IPS-NIHi7 (cell line): ENCODE results near the gene PLCL2.

Experiments
- DNase-seq: peaks from one replicate; pipeline ENCODE4 v3.0.0; 2012; ENCODE audit warnings: mixed read lengths; ENCODE audit errors: extremely low spot score

The PLCL2 gene

DNA sequence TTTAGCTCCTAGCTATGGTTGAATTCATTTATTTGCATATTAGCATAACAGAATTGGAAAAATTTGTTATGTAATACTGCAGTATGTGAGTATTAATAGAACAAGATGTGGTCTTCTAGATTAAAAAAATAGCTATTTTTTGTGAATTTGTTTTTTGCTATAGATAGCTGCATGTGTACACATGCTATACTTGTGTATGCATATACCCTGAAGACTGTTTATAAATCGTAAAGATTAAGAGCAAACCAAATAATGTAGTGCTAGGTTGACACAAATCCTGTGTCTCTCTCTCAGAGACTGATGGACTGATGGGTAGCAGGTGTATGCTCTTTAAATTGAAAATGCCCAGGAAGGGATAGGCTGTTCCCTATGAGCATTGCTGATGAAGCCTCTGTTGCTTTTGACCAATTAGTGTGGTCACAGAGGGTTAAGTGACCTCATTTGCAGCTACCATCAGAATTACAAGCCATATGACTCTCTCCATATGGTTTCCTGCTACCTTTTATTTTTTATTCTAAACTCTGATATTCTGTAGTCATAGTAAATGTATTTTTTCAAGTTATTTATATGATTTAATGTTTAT is 9.0 kb downstream of the PLCL2 start:
- no peak for DNase-seq

GRCh38 chr3:16896094-16896627 is 11.4 kb downstream of the PLCL2 start:
- DNase-seq = no peak

GRCh38 chr3:16896820-16897219 is 12.1 kb downstream of the PLCL2 start:
- DNase-seq = no peak

GRCh38 chr3:16897254-16897926 is 12.6 kb downstream of the PLCL2 start:
- no peak for DNase-seq

DNA sequence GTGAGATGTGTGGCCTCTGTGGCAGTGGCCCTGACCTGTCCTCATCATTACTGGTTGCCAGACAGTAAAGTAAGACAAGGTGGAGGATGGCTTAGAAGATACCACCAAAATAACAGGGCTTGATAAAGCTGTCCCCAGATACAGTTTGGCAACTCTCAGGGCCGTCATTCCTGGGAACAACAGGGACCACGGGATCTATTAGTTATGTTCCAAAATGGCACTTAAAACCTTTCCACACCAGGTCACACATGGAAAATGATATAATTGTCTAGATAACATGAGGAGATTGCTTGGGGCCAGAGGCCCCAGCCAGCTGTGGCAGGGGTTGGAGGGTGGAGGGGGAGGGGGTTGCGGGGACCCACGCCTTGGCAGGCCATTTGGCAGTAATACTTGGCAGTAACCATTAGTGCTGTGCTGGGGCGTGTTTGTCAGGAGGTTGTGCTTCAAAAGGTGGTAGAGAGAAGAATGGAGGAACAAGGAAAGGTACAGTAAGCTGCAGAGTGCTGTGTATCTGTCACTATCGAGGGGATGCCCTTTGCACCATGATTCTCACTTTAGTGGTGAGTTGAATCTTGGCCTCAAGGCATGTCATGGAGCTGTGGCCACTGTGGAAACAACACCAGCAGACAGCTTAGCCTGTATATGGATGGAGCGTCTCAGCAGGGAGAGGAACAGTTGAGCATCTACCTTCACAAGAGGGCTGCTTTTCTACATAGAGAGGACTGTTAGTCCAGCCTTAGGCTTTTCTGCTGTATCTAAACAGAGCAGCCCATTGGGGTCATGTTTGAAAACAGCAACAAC is 14.0 kb downstream of the PLCL2 start:
- DNase-seq = no peak

DNA sequence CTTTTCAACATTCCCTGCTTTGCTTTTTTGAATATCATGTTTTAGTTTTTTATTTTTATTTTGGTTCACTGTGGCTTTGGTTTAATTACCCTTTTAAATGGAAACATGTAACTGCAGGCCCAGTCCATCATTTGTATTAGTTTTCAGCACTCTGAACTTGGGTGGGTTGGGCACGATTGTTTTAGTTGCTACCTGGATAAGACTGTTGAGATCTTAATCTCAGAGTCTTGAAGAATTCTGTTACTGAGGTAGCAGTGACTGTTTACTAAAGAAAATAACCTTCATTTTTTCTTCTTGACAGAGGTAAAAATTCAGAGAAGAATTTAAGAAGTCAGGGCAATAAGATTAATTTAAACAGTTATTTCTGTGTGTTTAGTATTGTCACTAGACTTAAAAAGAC is 15.2 kb downstream of the PLCL2 start:
- DNase-seq = no peak

GRCh38 chr3:16900779-16901440 is 16.2 kb downstream of the PLCL2 start:
- no peak for DNase-seq

- DNase-seq = no peak
Observed at GRCh38 chr3:16904423-16905417, 20.0 kb downstream of the PLCL2 start.

DNA sequence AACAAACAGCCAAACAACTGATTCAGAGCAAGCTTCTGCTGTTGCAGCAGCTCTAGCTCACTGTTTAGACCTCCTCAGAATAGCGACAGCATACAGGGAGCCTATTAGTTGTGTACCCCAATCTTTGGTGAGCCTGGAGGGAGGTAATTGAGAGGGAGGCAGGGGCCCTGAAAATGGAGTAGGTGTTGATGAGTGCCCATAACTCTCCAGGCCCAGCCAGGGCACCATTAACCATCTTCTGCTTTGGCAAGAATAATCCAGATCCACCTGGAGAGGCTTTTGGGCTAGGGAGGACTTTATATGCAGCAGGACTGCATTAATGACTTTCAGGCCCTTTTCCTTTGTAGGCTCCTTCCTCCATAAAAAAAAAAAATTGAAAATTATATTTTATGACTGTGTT is 20.9 kb downstream of the PLCL2 start:
- DNase-seq = no peak

- DNase-seq = no peak
Observed at GRCh38 chr3:16906682-16907081, 21.9 kb downstream of the PLCL2 start.

DNA sequence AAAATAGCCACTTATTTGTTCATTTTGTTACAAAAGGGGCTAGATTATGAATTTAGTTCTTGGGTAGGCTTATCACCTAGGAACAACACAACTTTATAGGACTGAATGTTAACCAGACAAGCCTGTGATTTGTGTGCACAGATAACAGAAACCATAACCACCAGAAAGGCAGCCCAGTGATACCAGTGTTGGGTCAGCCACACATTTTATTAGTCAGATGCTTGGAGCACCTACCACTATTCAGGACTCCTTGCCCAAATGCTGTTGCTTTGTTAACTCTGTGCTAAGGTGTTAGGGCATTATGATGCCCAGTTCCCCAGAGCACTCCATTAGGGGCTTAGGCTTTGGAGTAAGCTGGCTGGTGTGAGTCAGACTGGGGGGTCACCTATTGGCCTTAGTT is 22.5 kb downstream of the PLCL2 start:
- no peak for DNase-seq

- no peak for DNase-seq
Observed at GRCh38 chr3:16908016-16908807, 23.5 kb downstream of the PLCL2 start.

DNA sequence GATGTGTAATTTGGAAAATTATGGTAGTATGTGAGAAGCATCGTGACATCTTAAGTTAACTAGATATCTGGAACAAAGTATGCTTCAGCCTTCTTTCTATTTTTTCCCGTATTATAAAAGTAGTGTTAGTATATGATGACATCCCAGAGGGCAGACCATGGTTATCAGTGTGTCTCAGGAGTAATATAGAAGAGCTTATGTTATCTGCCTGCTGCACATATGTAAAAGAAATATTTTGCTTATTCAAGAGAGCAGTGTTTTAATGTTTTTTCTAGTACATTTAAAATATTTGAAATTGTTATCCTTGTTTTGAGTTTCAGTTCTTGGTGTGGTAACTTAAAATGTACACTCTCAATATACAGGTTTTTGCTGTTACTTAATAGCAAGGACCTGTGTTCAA is 24.1 kb downstream of the PLCL2 start:
- DNase-seq = no peak

DNA sequence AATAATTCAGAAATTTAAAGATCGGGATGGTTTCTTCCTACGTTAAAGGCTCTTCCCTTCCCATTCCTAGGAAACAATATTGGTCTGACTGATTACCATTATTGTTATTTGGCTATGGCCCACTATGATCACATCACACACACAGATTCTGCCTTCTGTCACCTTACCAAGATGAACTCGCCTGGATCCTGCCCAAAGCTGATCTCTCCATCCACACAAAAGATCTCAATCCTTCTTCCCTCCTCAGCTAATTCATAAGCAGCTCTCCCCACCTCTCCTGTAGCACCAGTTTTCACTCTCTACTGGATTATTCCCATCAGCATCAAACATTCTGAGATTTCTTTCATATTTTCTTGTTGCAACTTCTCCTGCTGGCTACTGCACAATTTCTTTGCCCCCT is 25.0 kb downstream of the PLCL2 start:
- no peak for DNase-seq

DNA sequence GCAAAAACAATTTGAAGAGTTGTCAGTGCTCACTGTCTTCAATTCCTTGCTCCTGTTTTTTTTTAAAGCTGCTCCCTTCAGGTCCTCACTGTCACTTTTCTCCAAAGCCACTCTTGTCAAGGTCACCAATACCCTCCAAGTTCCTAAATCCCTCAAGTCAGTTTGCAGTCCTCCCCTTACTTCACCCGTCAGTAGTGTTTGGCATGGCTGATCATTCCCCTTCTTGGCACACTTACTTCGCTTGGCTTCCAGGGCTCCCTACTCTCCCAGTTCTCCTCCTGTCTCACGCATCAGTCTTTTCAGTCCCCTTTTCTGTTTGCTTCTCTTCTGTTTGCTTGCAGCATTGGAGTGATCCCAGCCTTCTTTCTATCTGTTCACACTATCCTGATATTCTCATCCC is 25.5 kb downstream of the PLCL2 start:
- DNase-seq = no peak

DNA sequence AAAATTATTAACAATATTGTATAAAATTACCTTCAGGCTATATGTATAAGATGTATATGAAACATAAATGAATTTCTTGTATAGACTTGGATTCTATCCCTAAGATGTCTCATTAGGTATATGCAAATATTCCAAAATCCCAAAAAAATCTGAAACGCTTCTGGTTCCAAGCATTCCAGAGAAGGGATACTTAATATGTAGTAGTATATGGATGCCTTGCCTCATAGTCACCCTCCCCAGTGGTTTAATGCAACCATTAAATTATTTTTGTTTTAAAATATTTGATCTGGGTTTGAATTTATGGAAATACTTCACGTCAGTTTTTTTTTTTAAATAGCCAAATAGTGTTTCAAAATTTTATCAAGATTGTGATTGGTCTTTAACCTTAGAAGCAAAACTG is 27.2 kb downstream of the PLCL2 start:
- DNase-seq = no peak

DNA sequence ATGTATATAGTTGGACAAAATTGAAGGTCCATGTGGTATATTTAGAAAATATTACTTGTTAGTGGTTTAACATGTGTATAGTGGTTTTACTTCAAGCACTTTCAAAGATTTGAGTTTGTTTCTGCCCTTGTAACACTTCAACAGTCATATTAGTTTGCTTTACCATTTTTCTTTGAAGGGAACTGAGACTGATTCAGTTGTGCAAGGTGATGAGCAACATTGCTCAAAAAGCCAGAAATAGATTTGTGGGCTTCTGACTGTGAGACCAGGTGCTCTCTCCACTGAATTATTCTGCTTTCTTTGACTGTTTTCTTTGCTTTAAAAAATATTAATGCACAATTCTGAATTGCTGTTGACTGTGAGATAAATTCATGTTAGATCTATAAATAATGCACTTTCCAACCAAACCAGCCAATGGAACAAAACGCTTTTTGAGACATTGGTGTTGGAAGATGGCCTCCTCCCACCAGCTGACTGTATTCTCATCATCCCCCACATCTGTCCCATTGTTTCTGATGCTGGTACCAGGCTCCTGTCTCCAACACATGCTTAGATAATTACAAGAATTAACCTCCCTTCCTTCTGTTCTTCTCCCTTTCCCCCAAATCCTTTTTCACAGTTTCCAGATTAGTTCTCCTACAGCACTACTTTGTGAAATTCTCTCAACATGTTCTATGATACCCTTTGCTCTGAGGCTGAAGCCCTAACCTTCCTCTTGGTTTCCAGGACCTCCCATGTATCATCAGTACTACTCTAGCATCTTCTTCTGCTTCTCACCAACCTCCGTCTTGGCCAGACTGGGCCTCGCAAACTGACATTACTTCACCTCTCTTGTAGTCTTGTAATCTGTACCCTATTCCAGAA is 27.9 kb downstream of the PLCL2 start:
- no peak for DNase-seq

GRCh38 chr3:16913264-16913580 is 28.5 kb downstream of the PLCL2 start:
- DNase-seq = no peak

- DNase-seq = no peak
Observed at GRCh38 chr3:16916840-16917239, 32.1 kb downstream of the PLCL2 start.
